GM18907 (cell line): ENCODE measurements around the gene EEPD1.
"Not testable (repeated sequence)": the region's sequence is repeated elsewhere in the genome, so short reads cannot be mapped to it uniquely, and the experiment has no call there.

Experiments
- ATAC-seq: cut with Tn5 transposase; IDR thresholded peaks from one replicate; pipeline ENCODE4 v1.9.1; 2021; ENCODE audit warnings: mild to moderate bottlenecking, moderate library complexity; ENCODE audit not compliant: unreplicated experiment

Gene EEPD1

GRCh38 chr7:36152756-36153570 lies at the start of gene EEPD1:
Gene EEPD1, plus strand, starts transcription at chr7:36153254. Its CDS starts 1,071 bp downstream, at chr7:36154325.
- ATAC-seq, result peak; percentile 99

GRCh38 chr7:36103837-36104561 lies 49.1 kb upstream of the EEPD1 start:
- ATAC-seq, result no peak

- not testable (repeated sequence) for ATAC-seq
These were observed 45.8 kb upstream of the EEPD1 start for GRCh38 chr7:36106972-36107908.

GRCh38 chr7:36107926-36108631 lies 45.0 kb upstream of the EEPD1 start:
- ATAC-seq, result no peak

GRCh38 chr7:36109013-36109627 lies 43.9 kb upstream of the EEPD1 start:
- ATAC-seq, result no peak

- ATAC-seq, result no peak
These were observed 42.5 kb upstream of the EEPD1 start for GRCh38 chr7:36110584-36110983.

GRCh38 chr7:36112969-36113368 lies 40.1 kb upstream of the EEPD1 start:
- ATAC-seq, result no peak

GRCh38 chr7:36114355-36114754 lies 38.7 kb upstream of the EEPD1 start:
- ATAC-seq, result no peak

GRCh38 chr7:36115448-36116321 lies 37.4 kb upstream of the EEPD1 start:
- ATAC-seq, result peak; percentile 100

GRCh38 chr7:36116347-36117202 lies 36.5 kb upstream of the EEPD1 start:
- ATAC-seq, result no peak

- ATAC-seq, result no peak
These were observed 35.7 kb upstream of the EEPD1 start for GRCh38 chr7:36117203-36117840.

- no peak for ATAC-seq
These were observed 34.7 kb upstream of the EEPD1 start for GRCh38 chr7:36118344-36118743.

GRCh38 chr7:36119005-36119706 lies 33.9 kb upstream of the EEPD1 start:
- ATAC-seq, result no peak

GRCh38 chr7:36119983-36120646 lies 32.9 kb upstream of the EEPD1 start:
- not testable (repeated sequence) for ATAC-seq

- not testable (repeated sequence) for ATAC-seq
These were observed 27.4 kb upstream of the EEPD1 start for GRCh38 chr7:36125630-36126029.

GRCh38 chr7:36127075-36127740 lies 25.8 kb upstream of the EEPD1 start:
- ATAC-seq, result no peak
